PFSK-1 (cell line): ENCODE measurements around the gene TPSB2.

Experiments used
- FOXP2 ChIP-seq: optimal IDR thresholded peaks from 2 replicates; pipeline ENCODE3; 2011; ENCODE audit warnings: borderline replicate concordance, control low read depth, inconsistent platforms; ENCODE audit not compliant: insufficient read depth; ENCODE audit errors: extremely low read length, extremely low read depth
- POLR2AphosphoS5 ChIP-seq: IDR thresholded peaks from 2 replicates; pipeline ENCODE4 v1.6.1; 2012; ENCODE audit warnings: low read depth, mild to moderate bottlenecking, control low read depth, low read length, moderate library complexity
- REST ChIP-seq, 2 experiments: IDR thresholded peaks; 2 replicates each; pipeline versions ENCODE4 v1.6.1 to v1.8.0; 2011 to 2012; ENCODE audit warnings: low read depth in 2 of 2, low read length in 2 of 2, control low read depth in 1 of 2, inconsistent platforms in 1 of 2, mild to moderate bottlenecking in 1 of 2, moderate library complexity in 1 of 2; ENCODE audit not compliant: insufficient read depth in 1 of 2
- SIN3A ChIP-seq: IDR thresholded peaks from 2 replicates; pipeline ENCODE4 v1.6.1; 2012; ENCODE audit warnings: mild to moderate bottlenecking, low read length, moderate library complexity, borderline replicate concordance; ENCODE audit not compliant: insufficient read depth
- TAF1 ChIP-seq: IDR thresholded peaks from 2 replicates; pipeline ENCODE4 v1.6.1; 2012; ENCODE audit warnings: low read length, control low read depth, borderline replicate concordance; ENCODE audit not compliant: insufficient read depth

TPSB2 gene

DNA sequence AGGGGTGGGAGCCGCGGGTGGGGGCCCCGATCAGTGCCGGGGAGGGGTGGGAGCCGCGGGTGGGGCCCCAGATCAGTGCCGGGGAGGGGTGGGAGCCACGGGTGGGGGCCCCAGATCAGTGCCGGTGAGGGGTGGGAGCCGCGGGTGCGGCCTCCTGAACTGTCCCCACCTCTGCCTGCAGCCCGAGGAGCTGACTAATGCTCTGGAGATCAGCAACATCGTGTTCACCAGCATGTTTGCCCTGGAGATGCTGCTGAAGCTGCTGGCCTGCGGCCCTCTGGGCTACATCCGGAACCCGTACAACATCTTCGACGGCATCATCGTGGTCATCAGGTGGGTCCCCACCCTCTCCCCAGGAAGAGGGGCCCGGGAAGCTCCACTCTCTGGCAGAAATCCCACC is 25.1 kb downstream of the TPSB2 start:
- TF ChIP-seq TAF1 (no peak), FOXP2 (no peak), SIN3A (no peak), POLR2AphosphoS5 (no peak), REST (IDR thresholded peaks at IDR 0.05; ENCODE audit: insufficient read depth in 1 of 2, low read depth in 2 of 2, low read length in 2 of 2) (no peak)

GRCh38 chr16:1202274-1202673 is 27.7 kb downstream of the TPSB2 start:
- TF ChIP-seq POLR2AphosphoS5 (no peak), FOXP2 (no peak), SIN3A (no peak), REST (IDR thresholded peaks at IDR 0.05; ENCODE audit: insufficient read depth in 1 of 2, low read depth in 2 of 2, low read length in 2 of 2) (no peak), TAF1 (no peak)

DNA sequence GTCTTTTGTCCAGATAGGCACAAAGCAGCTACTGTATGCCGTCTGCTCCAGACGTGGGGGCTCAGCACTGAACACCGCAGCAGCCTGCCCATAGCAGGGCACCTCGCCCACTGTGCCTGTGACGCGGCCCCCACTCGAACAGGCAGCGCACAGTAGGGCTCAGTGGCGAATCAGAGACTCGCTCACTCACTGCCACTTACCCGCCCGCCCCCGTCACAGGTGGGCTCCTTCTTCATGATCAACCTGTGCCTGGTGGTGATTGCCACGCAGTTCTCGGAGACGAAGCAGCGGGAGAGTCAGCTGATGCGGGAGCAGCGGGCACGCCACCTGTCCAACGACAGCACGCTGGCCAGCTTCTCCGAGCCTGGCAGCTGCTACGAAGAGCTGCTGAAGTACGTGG is 28.5 kb downstream of the TPSB2 start:
- TF ChIP-seq TAF1, result no peak
- TF ChIP-seq FOXP2, result no peak
- TF ChIP-seq POLR2AphosphoS5, result no peak
- TF ChIP-seq SIN3A, result no peak
- no peak for TF ChIP-seq REST (IDR thresholded peaks at IDR 0.05; ENCODE audit: insufficient read depth in 1 of 2, low read depth in 2 of 2, low read length in 2 of 2)

DNA sequence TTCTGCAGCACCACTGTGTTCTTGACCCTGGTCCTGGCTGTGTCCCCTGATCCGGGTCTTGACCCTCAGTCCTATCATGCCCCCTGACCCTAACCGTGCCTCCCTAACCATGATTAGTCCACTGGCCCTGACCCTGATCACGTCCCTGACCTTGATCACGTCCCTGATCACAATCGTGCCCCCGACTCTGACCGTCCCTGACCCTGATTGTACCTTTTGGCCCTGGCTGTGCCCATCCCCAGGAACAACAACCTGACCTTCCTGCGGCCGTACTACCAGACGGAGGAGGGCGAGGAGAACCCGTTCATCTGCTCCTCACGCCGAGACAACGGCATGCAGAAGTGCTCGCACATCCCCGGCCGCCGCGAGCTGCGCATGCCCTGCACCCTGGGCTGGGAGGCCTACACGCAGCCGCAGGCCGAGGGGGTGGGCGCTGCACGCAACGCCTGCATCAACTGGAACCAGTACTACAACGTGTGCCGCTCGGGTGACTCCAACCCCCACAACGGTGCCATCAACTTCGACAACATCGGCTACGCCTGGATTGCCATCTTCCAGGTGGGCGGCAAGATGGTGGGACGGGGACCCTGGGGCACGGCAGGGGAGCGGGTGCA is 29.9 kb downstream of the TPSB2 start:
- no peak for TF ChIP-seq SIN3A
- no peak for TF ChIP-seq TAF1
- no peak for TF ChIP-seq REST (IDR thresholded peaks at IDR 0.05; ENCODE audit: insufficient read depth in 1 of 2, low read depth in 2 of 2, low read length in 2 of 2)
- no peak for TF ChIP-seq FOXP2
